Bone marrow (tissue), 2 donors: Measurements from ENCODE around the gene TMEM256.

Source experiments
- DNase-seq, 2 donors: peaks; one replicate each; lab custom pipeline; 2025; lab: John Stamatoyannopoulos, UW

The TMEM256 gene

GRCh38 chr17:7429722-7430121 is 25.8 kb upstream of the TMEM256 start:
- no peak for DNase-seq

DNA sequence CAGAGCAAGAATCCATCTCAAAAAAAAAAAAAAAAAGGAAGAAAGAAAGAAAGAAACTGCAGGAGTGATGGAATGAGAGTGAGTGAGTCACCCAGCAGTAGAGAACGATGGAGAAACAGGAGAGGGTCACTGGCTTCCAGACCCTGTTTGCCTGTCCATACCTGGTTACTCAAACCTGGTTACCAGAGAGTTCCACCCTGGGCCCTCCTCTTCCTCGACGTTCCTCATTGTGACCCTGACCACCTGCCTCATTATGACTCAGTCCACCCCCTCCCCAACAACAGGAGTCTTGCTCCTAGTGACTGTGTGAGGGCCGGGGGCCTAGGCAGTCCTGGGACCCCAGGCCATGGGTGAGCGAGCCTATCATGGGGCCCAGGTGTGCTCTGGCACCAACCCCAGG is 24.7 kb upstream of the TMEM256 start, which contains the start of gene SPEM3:
TSS of gene SPEM3 (plus strand) at position 301 of the 400 bp plus-strand sequence. CDS start at position 347, 46 bp downstream.
- DNase-seq = no peak

DNA sequence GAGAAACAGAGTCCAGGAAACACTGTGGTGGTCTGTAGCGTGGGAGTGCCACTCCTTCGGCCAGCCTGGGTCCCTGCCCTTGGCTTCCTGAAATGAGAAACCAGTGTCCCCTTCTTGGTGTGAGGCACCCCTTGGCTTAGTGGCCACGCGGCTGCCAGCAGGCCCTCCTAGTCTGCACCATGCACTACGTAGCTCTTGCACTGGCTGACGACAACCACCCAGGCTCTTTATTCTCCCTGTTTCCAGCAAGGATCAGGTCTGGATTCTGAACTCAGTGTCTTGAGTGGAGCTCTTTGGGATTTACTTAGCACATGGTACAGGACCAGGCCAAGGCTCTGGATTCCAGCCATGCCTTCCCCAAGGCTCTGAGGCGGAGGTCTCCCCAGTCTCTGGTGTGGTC is 23.7 kb upstream of the TMEM256 start:
- no peak for DNase-seq

DNA sequence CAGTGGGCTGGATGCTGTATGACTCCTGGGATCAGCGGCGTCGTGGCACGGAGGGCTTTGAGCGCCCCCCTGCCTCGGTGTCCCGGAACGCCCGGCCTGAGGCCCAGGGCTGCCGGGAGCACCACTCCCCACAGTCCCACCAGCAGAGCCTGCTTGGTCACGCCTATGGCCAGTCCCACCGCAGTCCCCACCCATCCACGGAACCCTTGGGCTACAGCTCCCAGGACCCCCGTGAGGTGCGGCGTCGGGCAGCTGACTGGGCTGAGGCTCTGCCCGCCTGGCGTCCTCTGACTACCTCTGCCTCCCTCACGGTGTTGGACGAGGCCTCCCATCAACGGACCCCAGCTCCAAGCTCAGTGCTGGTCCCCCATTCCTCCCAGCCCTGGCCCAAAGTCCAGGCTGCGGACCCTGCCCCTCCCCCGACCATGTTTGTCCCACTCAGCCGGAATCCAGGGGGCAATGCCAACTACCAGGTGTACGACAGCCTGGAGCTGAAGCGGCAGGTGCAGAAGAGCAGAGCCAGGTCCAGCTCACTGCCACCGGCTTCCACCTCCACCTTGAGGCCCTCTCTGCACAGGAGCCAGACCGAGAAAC is 23.1 kb upstream of the TMEM256 start:
- DNase-seq = no peak

DNA sequence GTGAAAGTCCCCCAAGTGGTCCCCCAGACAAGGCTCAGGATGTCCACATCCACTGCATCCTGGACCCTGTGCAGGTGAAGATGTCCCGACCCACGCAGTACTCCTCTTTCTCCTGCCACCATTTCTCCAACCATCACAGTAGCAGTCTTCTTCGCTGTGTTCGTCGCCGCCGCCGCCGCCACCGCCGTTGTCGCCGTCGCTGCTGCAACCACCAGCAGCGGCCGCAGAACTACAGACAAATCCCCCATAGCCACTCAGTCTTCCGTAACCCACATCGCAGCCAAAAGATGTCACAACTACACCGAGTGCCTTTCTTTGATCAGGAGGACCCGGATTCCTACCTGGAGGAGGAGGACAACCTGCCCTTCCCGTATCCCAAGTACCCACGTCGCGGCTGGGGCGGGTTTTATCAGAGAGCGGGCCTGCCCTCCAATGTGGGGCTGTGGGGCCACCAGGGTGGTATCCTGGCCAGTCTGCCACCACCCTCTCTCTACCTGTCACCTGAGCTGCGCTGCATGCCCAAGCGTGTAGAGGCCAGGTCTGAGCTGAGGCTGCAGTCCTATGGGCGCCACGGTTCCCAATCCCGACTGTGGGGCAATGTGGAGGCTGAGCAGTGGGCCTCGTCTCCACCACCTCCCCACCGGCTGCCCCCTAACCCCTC is 22.4 kb upstream of the TMEM256 start:
- DNase-seq = no peak

DNA sequence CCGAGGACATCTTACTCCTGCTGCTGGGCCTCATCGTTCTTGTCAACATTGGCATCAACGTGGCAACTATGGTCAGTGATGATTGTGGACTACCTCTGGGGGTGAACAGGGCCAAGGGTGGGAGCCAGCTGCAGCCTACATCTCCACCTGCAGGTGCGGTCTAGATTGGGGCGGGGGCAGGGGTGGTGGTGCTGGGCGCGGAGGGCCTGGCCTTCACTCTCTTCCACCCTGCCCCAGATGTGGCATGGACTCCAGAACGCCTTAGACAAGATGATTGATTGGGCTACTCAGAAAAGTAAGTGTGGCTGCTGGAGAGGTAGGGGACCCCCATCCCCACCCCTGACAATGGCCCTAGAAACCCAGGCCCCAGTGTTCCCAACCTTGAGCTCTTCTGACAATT is 21.9 kb upstream of the TMEM256 start:
- no peak for DNase-seq

DNA sequence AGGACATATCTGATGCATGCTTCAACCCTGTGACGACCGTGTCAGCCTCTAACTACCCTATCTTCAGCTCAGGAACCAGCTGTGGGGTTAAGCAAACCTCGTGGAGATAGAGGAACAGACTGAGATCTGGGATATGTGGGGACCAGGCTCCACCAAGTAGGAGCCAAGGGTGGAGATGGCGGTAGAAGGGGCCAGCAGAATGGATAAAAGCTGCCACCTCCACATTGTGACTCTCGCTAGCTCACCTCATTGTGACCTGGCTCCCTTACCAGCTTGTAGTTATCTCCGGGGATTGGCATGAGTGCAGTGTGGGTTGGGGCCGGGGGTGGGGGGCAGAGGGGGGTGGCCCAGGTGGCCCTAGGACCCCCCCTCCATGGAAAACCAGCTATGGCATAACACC is 21.4 kb upstream of the TMEM256 start, which contains the start of gene SPEM2:
TSS of gene SPEM2 (plus strand) at position 301 of the 400 bp plus-strand sequence. CDS start at position 374, 73 bp downstream.
- no peak for DNase-seq

- DNase-seq = no peak
These were observed 19.8 kb upstream of the TMEM256 start for GRCh38 chr17:7423679-7424078.

DNA sequence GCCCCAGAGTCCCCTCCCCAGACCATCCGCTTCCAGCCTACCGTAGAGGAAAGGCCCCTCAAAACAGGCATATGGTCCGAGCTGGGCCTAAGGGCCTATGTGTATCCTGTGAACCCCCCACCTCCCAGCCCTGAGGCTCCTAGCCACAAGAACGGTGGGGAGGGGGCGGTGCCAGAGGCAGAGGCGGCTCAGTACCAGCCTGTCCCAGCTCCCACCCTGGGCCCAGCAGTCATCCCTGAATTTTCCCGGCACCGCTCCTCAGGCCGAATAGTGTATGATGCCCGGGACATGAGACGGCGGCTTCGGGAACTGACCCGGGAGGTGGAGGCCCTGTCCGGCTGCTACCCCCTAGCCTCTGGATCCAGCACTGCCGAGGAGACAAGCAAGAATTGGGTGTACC is 17.3 kb upstream of the TMEM256 start:
- no peak for DNase-seq

- no peak for DNase-seq
These were observed 16.1 kb upstream of the TMEM256 start, which contains the start of gene SPEM1 for GRCh38 chr17:7419819-7420610. Gene SPEM1 (plus strand): TSS chr17:7420324. CDS start chr17:7420385, 61 bp downstream.

- DNase-seq = no peak
These were observed 14.7 kb upstream of the TMEM256 start for GRCh38 chr17:7418472-7419152.

GRCh38 chr17:7417056-7417655 is 13.3 kb upstream of the TMEM256 start:
- DNase-seq = no peak

- DNase-seq = no peak
These were observed 12.4 kb upstream of the TMEM256 start for GRCh38 chr17:7416323-7416722.

DNA sequence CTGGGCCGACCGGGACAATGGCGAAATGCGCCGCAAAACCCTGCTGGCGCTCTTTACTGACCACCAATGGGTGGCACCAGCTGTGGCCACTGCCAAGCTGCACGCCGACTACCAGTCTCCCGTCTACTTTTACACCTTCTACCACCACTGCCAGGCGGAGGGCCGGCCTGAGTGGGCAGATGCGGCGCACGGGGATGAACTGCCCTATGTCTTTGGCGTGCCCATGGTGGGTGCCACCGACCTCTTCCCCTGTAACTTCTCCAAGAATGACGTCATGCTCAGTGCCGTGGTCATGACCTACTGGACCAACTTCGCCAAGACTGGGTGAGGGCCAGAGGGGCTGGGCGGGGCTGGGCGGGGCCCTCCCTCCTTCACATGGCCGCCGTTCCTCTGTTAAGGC is 11.9 kb upstream of the TMEM256 start:
- DNase-seq = no peak

GRCh38 chr17:7414837-7415236 is 10.9 kb upstream of the TMEM256 start:
- DNase-seq = no peak

DNA sequence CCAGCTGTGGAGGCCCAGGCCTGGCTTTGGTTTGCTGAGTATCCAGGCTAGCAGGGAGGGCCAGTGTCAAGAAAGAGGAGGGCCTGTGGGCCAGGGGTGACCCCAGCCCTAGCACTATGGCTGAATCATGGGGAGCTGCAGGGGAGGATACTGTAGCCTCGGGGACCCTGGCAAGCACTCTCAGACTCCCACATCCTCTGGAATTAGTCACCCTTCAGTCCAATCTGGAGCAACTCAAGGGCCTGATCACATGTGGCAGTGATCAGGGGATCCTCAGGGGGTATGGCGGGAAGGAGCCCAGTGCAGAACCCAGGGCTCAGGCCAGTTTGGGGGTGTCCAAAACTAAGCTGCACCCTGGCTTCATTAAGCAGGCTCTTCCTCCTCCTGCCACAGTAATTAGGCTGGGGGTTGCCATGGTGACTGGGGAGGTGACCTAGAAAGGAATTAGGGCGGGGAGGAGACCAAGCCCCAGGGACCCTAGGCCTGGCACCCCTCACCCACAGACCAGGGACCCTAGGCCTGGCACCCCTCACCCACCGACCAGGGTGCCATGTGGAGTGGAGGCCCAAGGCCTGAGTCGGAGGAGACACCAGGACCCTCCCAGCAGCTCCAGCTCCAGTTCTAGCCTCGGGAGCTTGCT is 9.6 kb upstream of the TMEM256 start:
- DNase-seq = no peak

GRCh38 chr17:7411427-7411750 is 7.5 kb upstream of the TMEM256 start:
- no peak for DNase-seq

DNA sequence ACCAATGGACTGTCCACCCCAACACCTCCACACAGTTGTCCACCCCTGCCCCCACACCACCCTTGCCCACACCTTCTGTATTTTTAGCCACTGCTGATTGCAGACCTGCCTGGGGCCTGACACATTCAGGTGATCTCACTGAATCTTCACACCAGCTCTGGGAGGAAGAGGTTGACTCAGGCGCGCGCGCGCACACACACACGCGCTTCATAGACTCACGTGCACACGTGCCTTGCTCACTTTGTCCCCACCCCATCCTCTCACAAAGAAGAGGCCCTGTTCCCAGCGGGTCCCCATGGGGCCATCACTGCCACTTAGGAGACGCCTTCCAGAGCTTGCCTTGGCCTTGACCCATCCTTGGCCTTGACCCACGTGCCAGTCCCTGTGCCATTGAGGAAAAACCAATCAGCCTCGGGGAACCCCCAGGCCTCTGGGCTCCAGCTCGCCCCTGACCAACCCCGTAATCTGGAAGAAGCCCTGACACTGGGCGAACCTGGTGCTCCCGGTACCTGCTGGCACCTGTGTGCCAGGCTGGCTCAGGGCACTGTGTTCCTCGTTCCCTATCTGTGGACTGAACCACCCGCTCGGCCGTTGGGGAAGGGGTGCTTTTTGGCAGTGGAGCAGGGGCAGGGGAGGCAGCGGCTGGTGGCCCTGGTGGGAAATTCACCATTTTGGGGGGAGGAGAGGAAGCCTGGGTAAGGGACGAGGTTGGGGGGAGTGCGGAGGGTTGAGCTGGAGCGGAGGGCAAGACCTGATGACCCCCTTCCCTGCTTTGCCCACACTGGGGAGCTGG is 6.9 kb upstream of the TMEM256 start:
- no peak for DNase-seq

DNA sequence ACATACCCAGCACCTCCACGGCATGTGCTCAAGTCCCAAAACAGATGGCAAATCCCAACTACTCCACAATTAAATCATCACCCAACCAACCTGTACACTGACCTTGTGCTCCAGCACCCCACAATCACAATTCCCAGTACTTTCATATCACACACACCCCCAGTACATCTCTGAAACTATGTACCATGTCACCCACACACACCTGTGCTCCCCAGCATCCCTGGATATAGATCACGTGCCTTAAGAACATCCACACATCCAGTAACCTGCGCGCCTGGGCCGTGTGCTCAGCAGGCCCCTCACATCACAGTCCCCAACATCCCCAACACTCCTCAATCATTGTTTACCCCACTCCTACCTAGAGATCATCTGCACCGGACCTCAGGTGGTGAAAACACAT is 5.8 kb upstream of the TMEM256 start:
- DNase-seq = no peak

- DNase-seq = no peak
These were observed 5.0 kb upstream of the TMEM256 start for GRCh38 chr17:7408863-7409262.

- DNase-seq = no peak
These were observed 4.4 kb upstream of the TMEM256 start for GRCh38 chr17:7408252-7408727.
